T-helper 2 cell treated with Interferon-gamma antibody and Interleukin-4, amounts not matched to agents 5 μg/mL and 100 μg/mL, for 36 hours (primary cell): ENCODE data around the gene FAM20A.

ENCODE experiments used
- DNase-seq: peaks from one replicate; pipeline ENCODE4 v3.0.0; 2021; ENCODE audit warnings: low spot score
- H3K27ac Mint-ChIP-seq: one replicate; pipeline ENCODE4 v1.8.0; 2021; ENCODE audit warnings: mild to moderate bottlenecking, mixed read lengths
- H3K27me3 Mint-ChIP-seq: one replicate; pipeline ENCODE4 v1.8.0; 2021; ENCODE audit warnings: low read depth, mixed read lengths
- H3K36me3 Mint-ChIP-seq: one replicate; pipeline ENCODE4 v1.8.0; 2021; ENCODE audit warnings: low read depth, mixed read lengths
- H3K4me1 Mint-ChIP-seq: one replicate; pipeline ENCODE4 v1.8.0; 2021; ENCODE audit warnings: low read depth, mixed read lengths
- H3K4me3 Mint-ChIP-seq: one replicate; pipeline ENCODE4 v1.8.0; 2022; ENCODE audit warnings: mild to moderate bottlenecking, moderate library complexity, mixed read lengths
- H3K9me3 Mint-ChIP-seq: one replicate; pipeline ENCODE4 v1.8.0; 2021; ENCODE audit warnings: mixed read lengths

FAM20A gene

DNA sequence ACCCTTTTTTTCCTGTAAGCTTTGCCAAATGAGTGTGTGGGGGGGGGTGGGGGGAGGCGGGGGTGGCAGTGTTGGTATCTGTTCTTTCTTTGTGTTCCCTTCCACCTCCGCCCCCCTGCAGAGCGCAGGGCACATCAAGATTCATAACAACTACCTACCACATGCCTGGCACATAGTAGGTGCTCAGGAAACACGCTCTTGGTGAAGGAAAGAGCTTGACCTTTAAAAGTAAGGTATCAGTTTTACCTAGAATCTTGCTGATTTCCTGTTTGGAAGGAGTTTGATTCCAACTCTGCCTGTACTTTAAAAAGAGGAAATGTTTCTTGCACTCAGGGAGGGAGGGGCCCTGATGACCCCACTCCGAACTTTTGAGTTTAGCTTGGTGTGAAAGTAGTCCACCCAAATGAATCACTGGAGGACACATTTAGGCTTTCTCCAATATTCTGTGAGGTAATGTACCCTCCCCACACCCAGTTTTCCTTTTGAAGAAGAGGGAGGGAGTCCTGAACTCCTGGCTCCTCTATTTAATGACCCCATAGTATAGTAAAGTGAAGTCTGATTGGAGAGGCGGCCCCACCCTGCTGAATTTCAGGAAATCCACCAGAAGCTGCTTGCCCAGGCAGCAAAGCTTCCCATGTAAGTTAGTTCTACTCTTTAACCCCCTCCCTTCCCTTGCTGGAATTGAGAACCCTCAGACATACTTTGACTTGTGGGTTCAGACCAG is 560 bp upstream of the FAM20A start:
- Mint-ChIP-seq H3K36me3 (peaks cover 4% of the 10 kb centered on the region), H3K4me1 (peaks cover 2% of the 10 kb centered on the region), H3K27ac (no peak overlapping the region), H3K4me3 (peak overlapping the region; percentile 8), H3K9me3 (no peaks in the 10 kb centered on the region), H3K27me3 (peaks cover 70% of the 10 kb centered on the region)
- no peak for DNase-seq

DNA sequence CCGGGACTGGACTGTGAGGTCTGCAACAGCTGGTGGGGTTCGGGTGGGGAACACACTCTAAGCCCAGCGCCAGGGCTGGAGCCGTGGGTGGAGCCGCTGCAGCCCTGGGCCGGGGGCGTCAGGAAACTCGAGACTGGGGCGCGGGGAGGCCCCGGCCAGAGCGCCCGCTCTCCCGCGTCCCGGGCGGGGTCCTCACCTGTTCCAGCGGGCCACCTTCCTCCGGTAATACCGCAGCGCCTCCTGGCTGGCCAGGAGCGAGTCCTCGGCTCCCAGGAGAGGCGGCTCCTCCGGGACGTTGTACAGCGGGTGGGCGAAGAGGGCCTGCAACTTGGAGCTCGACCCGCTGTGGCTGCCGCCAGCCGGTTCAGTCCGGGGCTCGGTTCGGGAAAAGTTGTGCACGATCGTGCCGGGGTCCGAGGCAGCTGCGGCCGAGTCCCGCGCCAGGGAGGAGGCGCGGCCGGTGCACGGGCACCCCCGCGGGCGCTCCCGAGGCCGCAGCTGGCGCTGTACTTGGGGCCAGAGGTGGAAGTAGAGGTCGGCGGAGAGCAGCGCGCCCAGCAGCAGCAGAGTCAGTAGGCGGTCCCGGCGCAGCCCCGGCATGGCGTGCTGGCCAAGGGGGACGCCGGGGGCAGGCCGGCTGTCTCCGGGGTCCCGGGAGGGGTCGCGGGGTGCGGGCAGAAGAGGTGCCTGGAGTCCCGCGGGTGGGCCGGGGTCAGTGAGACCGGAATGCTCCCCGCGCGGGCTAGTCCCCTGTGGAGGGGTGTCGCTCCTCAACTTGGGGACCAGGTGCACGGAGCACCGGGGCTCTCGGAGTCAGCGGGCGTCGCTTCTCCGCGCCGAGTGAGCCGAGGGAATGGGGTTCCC is 868 bp downstream of the FAM20A start:
- Mint-ChIP-seq H3K27me3 (peaks cover 77% of the 10 kb centered on the region), H3K9me3 (no peaks in the 10 kb centered on the region), H3K27ac (no peak overlapping the region), H3K36me3 (peaks cover 4% of the 10 kb centered on the region), H3K4me1 (peaks cover 3% of the 10 kb centered on the region), H3K4me3 (no peak overlapping the region)
- no peak for DNase-seq

DNA sequence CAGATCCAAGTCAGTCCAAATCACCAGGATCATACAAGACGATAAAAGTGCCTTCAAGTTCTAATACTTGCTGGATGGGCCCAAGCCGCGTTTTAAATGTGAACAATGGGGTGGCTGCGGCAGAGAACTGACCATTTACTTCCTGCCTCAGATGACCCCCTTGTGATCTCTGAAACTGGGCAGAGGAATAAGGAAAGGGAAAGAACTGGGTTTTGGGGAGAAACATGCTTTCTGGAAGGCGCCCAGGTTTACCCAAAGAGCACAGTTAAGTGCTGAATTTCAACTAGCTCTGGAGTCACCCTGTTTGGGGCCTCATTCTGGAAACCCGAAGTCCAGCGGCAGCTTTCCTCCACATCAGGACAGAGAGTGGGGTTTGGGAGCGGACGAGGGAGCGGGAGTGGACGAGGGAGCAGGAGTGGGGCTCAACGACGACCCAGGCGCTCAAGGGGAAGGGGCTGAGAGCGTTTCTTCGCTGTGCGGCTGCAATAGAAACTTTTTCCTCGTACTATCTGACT is 1.6 kb downstream of the FAM20A start:
- peaks cover 4% of the 10 kb centered on the region for H3K4me1 Mint-ChIP-seq

GRCh38 chr17:68599091-68599490 is 2.1 kb downstream of the FAM20A start:
- H3K27me3 Mint-ChIP-seq, result peaks cover 77% of the 10 kb centered on the region
- no peaks in the 10 kb centered on the region for H3K9me3 Mint-ChIP-seq
- H3K4me3 Mint-ChIP-seq, result no peak overlapping the region
- H3K4me1 Mint-ChIP-seq, result peaks cover 4% of the 10 kb centered on the region
- H3K27ac Mint-ChIP-seq, result no peak overlapping the region
- no peak for DNase-seq
- peaks cover 4% of the 10 kb centered on the region for H3K36me3 Mint-ChIP-seq

More for the DNA sequence above, 1.6 kb downstream of the FAM20A start:
- Mint-ChIP-seq H3K36me3 (peaks cover 4% of the 10 kb centered on the region), H3K4me3 (peak overlapping the region; percentile 66), H3K9me3 (no peaks in the 10 kb centered on the region), H3K27me3 (peaks cover 77% of the 10 kb centered on the region), H3K27ac (no peak overlapping the region)
- no peak for DNase-seq

DNA sequence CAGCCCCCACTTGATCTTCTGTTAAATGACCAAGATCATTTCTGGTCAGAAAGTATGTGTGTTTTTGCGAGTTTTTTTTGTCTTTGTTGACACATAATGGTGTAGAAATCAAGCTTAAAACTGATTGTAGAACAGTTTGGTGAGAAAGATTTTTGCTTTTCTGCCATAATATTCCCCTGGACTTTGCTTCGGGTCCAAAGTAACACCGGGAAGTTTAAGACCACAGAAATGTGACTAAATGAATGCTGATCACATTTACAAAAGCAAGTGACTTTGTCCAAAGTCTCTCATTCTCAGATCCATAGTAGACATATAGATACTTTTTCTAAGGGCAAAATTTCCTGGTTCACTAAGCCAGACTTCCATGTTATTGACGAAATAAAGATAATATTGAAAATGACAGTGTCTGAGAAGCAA is 2.6 kb downstream of the FAM20A start:
- peaks cover 4% of the 10 kb centered on the region for H3K36me3 Mint-ChIP-seq
- no peak overlapping the region for H3K27ac Mint-ChIP-seq
- no peak for DNase-seq
- no peak overlapping the region for H3K4me3 Mint-ChIP-seq
- H3K27me3 Mint-ChIP-seq, result peaks cover 77% of the 10 kb centered on the region
- H3K9me3 Mint-ChIP-seq, result no peaks in the 10 kb centered on the region
- H3K4me1 Mint-ChIP-seq, result peaks cover 4% of the 10 kb centered on the region

DNA sequence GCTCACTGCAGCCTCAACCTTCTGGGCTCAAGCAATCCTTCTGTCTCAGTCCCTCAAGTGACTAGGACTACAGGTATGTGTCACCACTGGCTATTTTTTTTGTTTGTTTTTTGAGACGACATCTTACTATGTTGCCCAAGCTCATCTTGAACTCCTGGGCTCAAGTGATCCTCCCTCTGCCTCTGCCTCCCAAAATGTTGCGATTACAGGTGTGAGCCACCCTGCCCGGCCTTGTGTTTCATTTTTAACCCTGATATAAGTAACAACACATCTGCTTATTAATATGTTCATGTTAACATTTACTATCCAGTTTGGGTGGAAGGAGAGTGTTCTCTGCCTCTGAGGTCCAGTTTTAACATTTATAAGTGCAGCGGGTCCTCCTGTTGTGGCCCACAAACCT is 3.1 kb downstream of the FAM20A start:
- Mint-ChIP-seq H3K4me3 (no peak overlapping the region), H3K9me3 (no peaks in the 10 kb centered on the region), H3K27me3 (peaks cover 76% of the 10 kb centered on the region), H3K4me1 (peaks cover 4% of the 10 kb centered on the region), H3K36me3 (peaks cover 4% of the 10 kb centered on the region), H3K27ac (no peak overlapping the region)
- DNase-seq, result no peak

- Mint-ChIP-seq H3K27ac (no peak overlapping the region), H3K36me3 (peaks cover 4% of the 10 kb centered on the region), H3K4me3 (no peak overlapping the region), H3K9me3 (no peaks in the 10 kb centered on the region), H3K27me3 (peaks cover 68% of the 10 kb centered on the region), H3K4me1 (peaks cover 4% of the 10 kb centered on the region)
- DNase-seq, result no peak
Measured at GRCh38 chr17:68596411-68596945, 4.7 kb downstream of the FAM20A start.

GRCh38 chr17:68595986-68596385 is 5.2 kb downstream of the FAM20A start:
- Mint-ChIP-seq H3K4me1 (peaks cover 4% of the 10 kb centered on the region), H3K4me3 (no peak overlapping the region), H3K36me3 (peaks cover 4% of the 10 kb centered on the region), H3K9me3 (no peaks in the 10 kb centered on the region), H3K27ac (no peak overlapping the region), H3K27me3 (peaks cover 66% of the 10 kb centered on the region)
- no peak for DNase-seq

DNA sequence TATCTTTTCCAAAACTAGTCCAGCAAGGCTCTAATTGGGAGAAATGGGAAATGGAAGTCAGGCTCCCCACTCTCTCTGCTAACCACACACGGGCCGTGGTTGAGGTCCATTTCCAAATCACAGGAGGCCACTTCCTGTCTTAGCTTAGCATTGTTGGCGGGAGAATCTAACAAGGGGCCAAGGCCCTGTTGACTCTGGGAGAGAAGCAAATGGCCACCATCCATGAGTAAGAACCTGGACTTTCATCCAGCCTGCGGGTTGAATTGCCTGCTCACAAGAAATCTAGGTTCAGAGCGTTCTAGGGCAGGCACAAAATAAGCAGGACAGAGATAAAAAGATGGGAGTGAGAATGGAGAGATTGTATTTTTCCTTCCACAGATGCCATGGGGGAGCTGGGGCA is 5.7 kb downstream of the FAM20A start:
- Mint-ChIP-seq H3K36me3 (peaks cover 4% of the 10 kb centered on the region), H3K27ac (no peak overlapping the region), H3K4me3 (no peak overlapping the region), H3K9me3 (no peaks in the 10 kb centered on the region), H3K4me1 (peaks cover 4% of the 10 kb centered on the region), H3K27me3 (peaks cover 66% of the 10 kb centered on the region)
- DNase-seq, result no peak

DNA sequence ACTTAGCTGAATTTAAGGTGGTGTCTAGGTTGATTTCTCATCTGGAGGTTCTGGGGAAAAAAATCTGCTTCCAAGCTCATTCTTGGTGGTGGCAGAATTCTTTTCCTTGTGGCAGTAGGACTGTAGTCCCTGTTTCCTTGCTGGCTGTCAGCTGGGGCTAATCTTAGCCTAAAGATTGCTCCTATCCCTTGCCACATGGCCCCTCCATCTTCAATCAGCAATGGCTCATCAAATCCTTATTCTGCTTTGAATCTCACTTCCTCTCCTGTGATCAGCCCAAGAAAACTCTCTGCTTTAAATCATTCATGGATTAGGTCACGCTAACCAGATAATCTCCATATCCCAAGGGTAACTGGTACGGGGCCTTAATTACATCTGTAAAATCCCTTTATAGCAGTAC is 6.6 kb downstream of the FAM20A start:
- H3K9me3 Mint-ChIP-seq, result no peaks in the 10 kb centered on the region
- H3K4me3 Mint-ChIP-seq, result no peak overlapping the region
- H3K4me1 Mint-ChIP-seq, result peaks cover 2% of the 10 kb centered on the region
- H3K27me3 Mint-ChIP-seq, result peaks cover 62% of the 10 kb centered on the region
- no peak overlapping the region for H3K27ac Mint-ChIP-seq
- no peak for DNase-seq
- peaks cover 2% of the 10 kb centered on the region for H3K36me3 Mint-ChIP-seq

DNA sequence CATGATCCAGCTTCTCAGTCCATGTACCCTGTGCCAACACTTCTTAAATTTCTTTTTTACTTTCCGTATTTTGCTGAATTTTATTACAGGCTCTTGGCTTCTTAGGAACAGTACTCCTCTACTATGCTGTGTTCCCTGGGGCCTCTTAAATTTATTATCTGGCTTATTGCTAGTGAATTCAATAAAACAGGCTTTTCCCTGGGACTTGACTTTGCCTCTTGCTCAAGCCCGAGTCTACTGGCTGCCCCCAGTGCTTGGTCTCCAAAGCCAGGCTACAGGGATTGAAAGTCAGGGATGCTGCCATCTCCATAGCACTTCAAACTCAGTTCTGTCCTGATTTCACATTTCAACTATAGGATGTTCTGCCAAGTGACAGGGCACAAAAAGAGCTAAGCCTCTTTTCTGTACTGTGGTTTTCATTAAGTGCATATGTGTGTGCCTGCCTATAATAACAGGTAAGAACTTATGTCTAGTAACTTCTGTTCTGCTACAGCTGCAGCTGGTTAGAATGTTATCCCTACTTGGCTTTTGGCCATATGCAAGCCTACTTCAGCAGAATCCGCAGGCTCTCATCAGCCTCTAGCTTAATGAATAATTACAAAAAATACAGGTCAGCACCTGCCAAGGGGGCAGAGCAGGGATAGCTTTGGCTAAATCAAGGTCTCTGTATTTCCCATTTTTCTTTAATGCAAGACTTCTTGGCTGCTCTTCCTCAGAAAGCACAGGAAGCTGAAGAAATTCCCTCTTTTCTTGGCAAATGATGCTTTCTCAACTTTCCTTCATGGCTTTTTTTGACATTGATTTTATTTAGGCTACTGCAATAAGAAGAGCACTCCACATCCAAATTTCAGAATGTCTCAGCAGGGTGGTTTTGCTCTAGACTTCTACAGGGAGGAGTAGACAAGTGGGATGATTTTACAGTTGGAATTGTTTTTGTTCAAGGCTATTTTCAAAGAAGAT is 8.2 kb downstream of the FAM20A start:
- no peaks in the 10 kb centered on the region for H3K9me3 Mint-ChIP-seq
- H3K36me3 Mint-ChIP-seq, result no peaks in the 10 kb centered on the region
- H3K4me3 Mint-ChIP-seq, result no peak overlapping the region
- no peak for DNase-seq
- peaks cover 46% of the 10 kb centered on the region for H3K27me3 Mint-ChIP-seq
- peaks cover 2% of the 10 kb centered on the region for H3K4me1 Mint-ChIP-seq
- H3K27ac Mint-ChIP-seq, result no peak overlapping the region

GRCh38 chr17:68592009-68592408 is 9.2 kb downstream of the FAM20A start:
- no peak for DNase-seq
- no peaks in the 10 kb centered on the region for H3K9me3 Mint-ChIP-seq
- no peak overlapping the region for H3K4me3 Mint-ChIP-seq

DNA sequence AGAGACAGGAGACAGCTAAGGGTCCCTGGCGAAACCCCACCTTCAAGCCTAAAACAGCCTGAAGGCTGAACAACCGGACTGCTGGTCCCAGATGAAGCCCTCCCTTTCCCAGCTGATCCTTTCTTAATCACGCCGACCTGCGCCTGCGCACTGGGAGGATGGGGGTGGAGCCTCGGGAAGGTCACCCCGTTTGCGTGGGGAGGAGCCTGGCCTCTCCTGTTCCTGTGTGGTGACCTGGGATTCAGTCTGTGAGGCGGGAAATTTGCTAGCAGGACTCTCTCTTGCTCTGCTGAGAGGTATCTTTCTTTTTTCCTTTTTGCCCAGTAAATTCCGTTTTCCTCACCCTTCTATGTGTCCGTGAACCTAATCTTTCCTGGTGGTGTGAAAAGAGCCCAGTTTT is 9.6 kb downstream of the FAM20A start:
- Mint-ChIP-seq H3K4me1 (peaks cover 2% of the 10 kb centered on the region), H3K27ac (no peak overlapping the region), H3K36me3 (no peaks in the 10 kb centered on the region), H3K4me3 (no peak overlapping the region), H3K27me3 (peaks cover 32% of the 10 kb centered on the region), H3K9me3 (no peaks in the 10 kb centered on the region)
- DNase-seq, result no peak

More at GRCh38 chr17:68592009-68592408, 9.2 kb downstream of the FAM20A start:
- H3K27ac Mint-ChIP-seq, result no peak overlapping the region
- H3K27me3 Mint-ChIP-seq, result peaks cover 36% of the 10 kb centered on the region
- no peaks in the 10 kb centered on the region for H3K36me3 Mint-ChIP-seq
- peaks cover 2% of the 10 kb centered on the region for H3K4me1 Mint-ChIP-seq
